HEK293T (cell line): ENCODE results near the gene SLC22A31.

Experiments
- CTCF ChIA-PET: fragments of 350-600 bp; formaldehyde crosslinking; extraction: SDS; loops from one replicate; lab custom pipeline; 2021; ENCODE audit warnings: antibody characterized with exemption, inconsistent platforms; lab: Yijun Ruan, JAX
- POLR2A ChIA-PET: fragments of 350-600 bp; formaldehyde crosslinking; extraction: SDS; loops from one replicate; lab custom pipeline; 2020; ENCODE audit warnings: antibody characterized with exemption, inconsistent platforms; lab: Yijun Ruan, JAX
- DNase-seq: peaks from one replicate; pipeline ENCODE4 v3.0.0; 2012; ENCODE audit warnings: mixed read lengths; ENCODE audit errors: extremely low spot score
- ARNT ChIP-seq: fragments of 450-650 bp; IDR thresholded peaks from 2 replicates; pipeline ENCODE4 v1.6.1; 2017; ENCODE audit warnings: mild to moderate bottlenecking
- BHLHE40 ChIP-seq: fragments of 450-650 bp; IDR thresholded peaks from 2 replicates; pipeline ENCODE4 v1.6.1; 2016; ENCODE audit warnings: mild to moderate bottlenecking, moderate library complexity, borderline replicate concordance
- CTBP1 ChIP-seq: fragments of 450-650 bp; IDR thresholded peaks from 2 replicates; pipeline ENCODE4 v1.6.1; 2016; ENCODE audit warnings: borderline replicate concordance
- ELF4 ChIP-seq: fragments of 450-650 bp; IDR thresholded peaks from 2 replicates; pipeline ENCODE4 v1.6.1; 2017; ENCODE audit warnings: antibody characterized with exemption
- FOXA1 ChIP-seq: fragments of 450-650 bp; IDR thresholded peaks from 2 replicates; pipeline ENCODE4 v1.6.1; 2016; ENCODE audit warnings: mild to moderate bottlenecking
- FOXK2 ChIP-seq: fragments of 450-650 bp; IDR thresholded peaks from 2 replicates; pipeline ENCODE4 v1.6.1; 2016; ENCODE audit warnings: mild to moderate bottlenecking
- FOXM1 ChIP-seq: fragments of 450-650 bp; IDR thresholded peaks from 2 replicates; pipeline ENCODE4 v1.6.1; 2017; ENCODE audit warnings: mild to moderate bottlenecking, borderline replicate concordance
- HDGF ChIP-seq: fragments of 450-650 bp; IDR thresholded peaks from 2 replicates; pipeline ENCODE4 v1.6.1; 2017; ENCODE audit warnings: antibody characterized with exemption, borderline replicate concordance
- L3MBTL2 ChIP-seq: fragments of 450-650 bp; conservative IDR thresholded peaks from 2 replicates; pipeline ENCODE4 v1.6.1; 2016; ENCODE audit warnings: mild to moderate bottlenecking
- LEF1 ChIP-seq: fragments of 450-650 bp; IDR thresholded peaks from 2 replicates; pipeline ENCODE4 v1.6.1; 2017; ENCODE audit warnings: mild to moderate bottlenecking, borderline replicate concordance
- NFRKB ChIP-seq: fragments of 450-650 bp; IDR thresholded peaks from 2 replicates; pipeline ENCODE4 v1.6.1; 2016; ENCODE audit warnings: mild to moderate bottlenecking, moderate library complexity
- PKNOX1 ChIP-seq: fragments of 450-650 bp; IDR thresholded peaks from 2 replicates; pipeline ENCODE4 v1.6.1; 2016
- SP1 ChIP-seq: fragments of 450-650 bp; IDR thresholded peaks from 2 replicates; pipeline ENCODE4 v1.6.1; 2017
- SUZ12 ChIP-seq: fragments of 450-650 bp; IDR thresholded peaks from 2 replicates; pipeline ENCODE4 v1.6.1; 2016; ENCODE audit warnings: mild to moderate bottlenecking
- TARDBP ChIP-seq: fragments of 450-650 bp; IDR thresholded peaks from 2 replicates; pipeline ENCODE4 v1.6.1; 2016
- ZNF384 ChIP-seq: fragments of 450-650 bp; IDR thresholded peaks from 2 replicates; pipeline ENCODE4 v1.6.1; 2016

The SLC22A31 gene

GRCh38 chr16:89159066-89159849, 41.1 kb downstream of the SLC22A31 start:
- no peak for DNase-seq
- TF ChIP-seq TARDBP (no peak), SP1 (no peak), NFRKB (no peak), FOXA1 (no peak), L3MBTL2 (no peak), CTBP1 (no peak), ZNF384 (no peak), BHLHE40 (no peak), SUZ12 (no peak), HDGF (no peak), ELF4 (no peak), PKNOX1 (no peak), FOXK2 (no peak), FOXM1 (no peak), LEF1 (no peak), ARNT (no peak)
- CTCF ChIA-PET = no interaction called here
- POLR2A ChIA-PET = no interaction called here

- TF ChIP-seq TARDBP = no peak
- no peak for TF ChIP-seq LEF1
- TF ChIP-seq CTBP1 = no peak
- no peak for TF ChIP-seq HDGF
- TF ChIP-seq FOXK2 = no peak
- no peak for TF ChIP-seq ZNF384
- no peak for TF ChIP-seq FOXA1
- TF ChIP-seq ARNT = no peak
- TF ChIP-seq ELF4 = no peak
- no peak for TF ChIP-seq NFRKB
- no peak for TF ChIP-seq SP1
- no peak for TF ChIP-seq FOXM1
- TF ChIP-seq SUZ12 = no peak
- no peak for TF ChIP-seq BHLHE40
- no peak for TF ChIP-seq L3MBTL2
- no peak for TF ChIP-seq PKNOX1
- ChIA-PET POLR2A (no interaction called here), CTCF (no interaction called here)
- DNase-seq = no peak
These were observed 42.6 kb downstream of the SLC22A31 start for GRCh38 chr16:89157778-89158177.

- TF ChIP-seq FOXA1 (no peak), BHLHE40 (no peak), TARDBP (no peak), CTBP1 (no peak), SP1 (no peak), L3MBTL2 (no peak), ELF4 (no peak), SUZ12 (no peak)
- POLR2A ChIA-PET = interaction anchor here (0.8 kb wide), 1 partner anchor 10 kb away, joined by 4 read pairs; no protein-coding TSS in a partner anchor
- DNase-seq = no peak
- CTCF ChIA-PET = interaction anchor here (1.3 kb wide), 1 partner anchor 10 kb away, joined by 3 read pairs; no protein-coding TSS in a partner anchor
These were observed 43.3 kb downstream of the SLC22A31 start for GRCh38 chr16:89156740-89157645.

- ChIA-PET POLR2A (interaction anchor here (0.8 kb wide), 1 partner anchor 11 kb away, joined by 4 read pairs; no protein-coding TSS in a partner anchor), CTCF (interaction anchor here (0.6 to 1.3 kb wide), 2 partner anchors 11 to 187 kb away, joined by 3 read pairs; no protein-coding TSS in a partner anchor)
- no peak for DNase-seq
- TF ChIP-seq CTBP1 (no peak), L3MBTL2 (no peak), FOXK2 (no peak), BHLHE40 (no peak), NFRKB (no peak), LEF1 (no peak), SUZ12 (no peak), ARNT (no peak), SP1 (no peak)
These were observed 44.2 kb downstream of the SLC22A31 start for GRCh38 chr16:89155851-89156739.

- POLR2A ChIA-PET = no interaction called here
- TF ChIP-seq L3MBTL2 (no peak), FOXK2 (no peak), NFRKB (no peak), ARNT (no peak), TARDBP (no peak), FOXA1 (no peak), SP1 (no peak), LEF1 (no peak), ELF4 (no peak), CTBP1 (no peak), SUZ12 (no peak), BHLHE40 (no peak), HDGF (no peak), FOXM1 (no peak)
- no peak for DNase-seq
- CTCF ChIA-PET = no interaction called here
These were observed 45.1 kb downstream of the SLC22A31 start for GRCh38 chr16:89155184-89155679.
